NOMO-1 treated with DMSO at 0.1 percent for 48 hours (cell line): ENCODE measurements around the gene PRPF40A.

ENCODE experiments used
- DNase-seq: peaks from one replicate; lab custom pipeline; 2025; ENCODE audit not compliant: unreplicated experiment; lab: John Stamatoyannopoulos, UW

Gene PRPF40A

DNA sequence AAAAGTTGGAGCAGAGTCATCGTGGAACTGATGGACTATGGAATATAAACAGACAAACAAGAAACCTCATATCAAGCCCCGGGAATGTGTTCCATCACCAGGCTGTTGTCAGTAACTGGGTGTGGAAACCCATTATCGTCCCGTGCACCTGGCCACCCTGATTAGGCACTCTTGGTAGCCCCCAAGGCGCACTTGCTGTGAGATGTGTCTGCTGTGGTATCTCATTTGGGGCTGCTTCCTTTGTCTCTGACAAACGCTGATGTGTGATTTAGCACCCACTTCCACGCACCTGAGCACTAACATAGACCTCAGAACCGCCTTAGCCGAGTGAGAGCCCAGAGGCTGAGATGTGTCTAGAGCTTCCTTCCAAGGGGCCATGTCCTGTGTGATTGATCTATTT lies 96.3 kb downstream of the PRPF40A start:
- no peak for DNase-seq

DNA sequence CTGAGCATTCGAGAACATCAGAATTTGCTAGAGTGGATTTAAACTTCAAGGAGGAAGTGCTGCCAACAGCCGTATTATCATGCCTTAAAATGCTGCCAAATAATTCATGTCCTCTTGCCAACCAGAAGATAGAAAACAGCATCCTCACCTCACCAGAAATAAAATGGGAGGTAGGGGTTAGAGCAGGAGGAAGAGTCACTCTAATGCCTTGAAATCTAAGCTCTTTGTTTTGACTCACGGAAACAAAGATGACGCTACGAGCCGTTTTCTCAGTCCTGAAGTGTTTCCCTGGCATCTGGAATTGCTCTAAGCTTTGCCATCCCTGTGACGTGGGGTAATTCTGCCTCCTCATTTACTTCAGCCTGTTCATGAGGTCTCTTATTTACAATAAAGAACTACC lies 97.1 kb downstream of the PRPF40A start:
- DNase-seq, result no peak

DNA sequence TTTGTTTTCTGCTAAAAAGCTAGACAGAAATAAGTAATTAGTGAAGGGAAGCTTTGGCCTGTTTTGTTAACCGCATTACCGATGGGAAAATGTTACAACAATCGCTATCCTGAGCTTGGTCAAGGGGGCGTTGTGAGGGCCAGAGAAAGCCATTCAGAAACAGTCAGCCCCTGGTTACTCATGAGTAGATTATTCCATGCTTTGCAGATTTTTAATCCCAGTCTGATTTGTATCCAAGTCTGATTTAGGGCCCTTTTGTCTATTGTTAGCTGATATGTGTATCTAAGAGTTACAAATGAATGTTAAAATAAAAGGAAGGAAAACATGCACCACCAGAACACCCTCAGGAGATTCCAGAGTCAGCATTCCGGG lies 99.1 kb downstream of the PRPF40A start:
- DNase-seq, result no peak

DNA sequence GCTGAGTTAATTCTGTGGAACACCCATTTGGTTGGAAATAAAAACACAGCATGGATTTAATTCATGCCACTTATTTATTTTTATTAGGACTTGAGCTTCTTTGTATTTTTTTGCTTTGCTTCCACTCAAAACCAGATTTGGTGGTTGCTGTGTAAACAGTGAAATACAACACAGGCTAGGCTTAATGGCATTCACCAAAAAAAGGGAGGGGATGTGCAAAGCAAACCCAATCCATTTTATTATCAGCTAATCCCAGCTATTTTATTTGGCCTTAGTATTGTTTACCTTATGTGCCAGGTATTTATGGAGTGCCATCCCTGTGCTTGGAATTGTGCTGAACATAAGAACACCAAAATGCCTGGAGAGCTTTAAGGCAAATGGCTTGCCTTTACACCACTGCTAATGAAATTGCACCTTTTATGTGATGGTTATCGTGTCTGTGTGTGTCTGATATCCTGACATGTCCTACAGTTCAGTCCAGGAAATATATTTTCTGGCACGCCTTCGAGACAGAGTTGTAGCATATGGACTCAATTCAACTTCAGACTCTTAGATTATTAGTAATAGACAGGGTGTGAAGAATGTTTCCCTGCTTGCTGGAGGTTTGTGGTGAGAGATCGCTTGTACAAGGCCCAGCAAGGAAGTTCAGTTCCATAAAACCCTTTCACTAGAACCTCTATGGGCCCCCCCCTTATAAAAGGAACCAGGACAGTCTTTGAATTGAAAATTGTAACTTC lies 99.6 kb downstream of the PRPF40A start:
- DNase-seq, result no peak

DNA sequence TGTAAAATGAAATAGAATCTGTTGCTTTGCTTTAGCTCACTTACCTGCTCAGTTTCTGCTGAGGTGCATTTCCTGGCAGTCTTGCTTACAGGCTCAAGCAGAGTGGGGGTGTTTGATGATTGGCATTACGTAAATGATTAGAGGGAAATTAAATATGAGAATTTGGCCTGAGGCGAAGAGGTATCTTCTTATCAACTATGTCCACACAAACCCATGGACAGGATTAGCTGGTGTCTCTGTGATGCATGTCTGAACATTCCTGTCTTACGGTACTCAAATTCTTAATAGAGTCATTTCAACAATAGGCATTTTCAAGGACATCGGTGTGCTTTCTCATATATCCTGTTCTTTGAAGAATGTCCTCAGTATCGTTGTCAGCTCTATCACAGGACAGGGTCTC lies 102.1 kb downstream of the PRPF40A start:
- no peak for DNase-seq

DNA sequence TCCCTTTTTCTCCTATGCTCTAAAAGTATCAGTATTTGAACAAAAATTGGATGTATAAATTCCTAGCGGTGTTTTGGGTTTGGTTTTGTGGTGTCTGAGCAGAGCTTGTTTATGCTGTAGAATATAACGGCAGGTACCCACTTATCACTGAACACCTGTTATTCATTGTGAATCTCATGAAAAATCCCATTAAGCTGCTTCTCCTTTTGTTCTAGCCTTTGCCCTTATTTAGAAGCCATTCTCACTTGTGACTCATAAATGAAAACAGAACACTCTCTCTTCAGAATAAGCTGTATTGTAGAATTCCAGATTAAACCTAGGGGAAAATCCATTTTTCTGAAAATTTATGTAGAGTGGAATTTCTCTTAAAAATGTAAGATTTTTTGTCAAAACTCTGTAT lies 104.0 kb downstream of the PRPF40A start:
- peak; percentile 39 for DNase-seq

DNA sequence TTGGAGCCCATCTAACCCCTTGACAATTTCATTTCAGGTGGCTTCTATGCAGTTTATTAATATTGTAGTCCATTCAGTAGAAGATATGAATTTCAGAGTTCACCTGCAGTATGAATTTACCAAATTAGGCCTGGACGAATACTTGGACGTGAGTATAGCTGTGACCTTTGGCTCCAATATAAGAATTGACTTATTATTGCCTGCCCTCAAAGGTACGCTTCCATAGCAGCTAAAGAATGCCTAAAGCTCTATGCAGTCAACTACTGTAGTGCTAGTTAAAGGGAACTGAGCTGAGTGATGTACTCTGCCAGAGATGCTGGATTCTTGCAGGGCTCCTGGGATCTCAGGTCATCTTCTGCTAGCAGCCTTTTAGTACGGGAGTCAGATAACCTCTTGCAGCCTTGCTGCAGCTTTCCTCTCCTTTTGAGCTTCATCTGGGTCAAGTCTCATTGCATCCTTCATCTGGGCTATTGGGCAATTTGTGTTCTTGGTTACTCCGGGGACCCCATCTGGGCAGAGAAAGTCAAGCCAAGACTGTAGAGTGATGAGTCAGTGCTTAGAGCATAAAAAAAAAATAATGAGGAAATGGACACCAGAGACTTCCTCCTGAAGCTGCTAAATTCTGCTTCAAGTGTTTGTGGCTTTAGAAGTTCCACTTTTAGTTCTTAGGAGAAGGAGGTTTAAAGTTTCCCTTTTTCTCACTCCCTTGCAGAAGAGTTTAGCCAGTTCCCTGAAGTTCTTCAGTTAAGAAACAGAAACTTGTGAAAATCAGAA lies 105.6 kb downstream of the PRPF40A start:
- DNase-seq, result peak; percentile 99

DNA sequence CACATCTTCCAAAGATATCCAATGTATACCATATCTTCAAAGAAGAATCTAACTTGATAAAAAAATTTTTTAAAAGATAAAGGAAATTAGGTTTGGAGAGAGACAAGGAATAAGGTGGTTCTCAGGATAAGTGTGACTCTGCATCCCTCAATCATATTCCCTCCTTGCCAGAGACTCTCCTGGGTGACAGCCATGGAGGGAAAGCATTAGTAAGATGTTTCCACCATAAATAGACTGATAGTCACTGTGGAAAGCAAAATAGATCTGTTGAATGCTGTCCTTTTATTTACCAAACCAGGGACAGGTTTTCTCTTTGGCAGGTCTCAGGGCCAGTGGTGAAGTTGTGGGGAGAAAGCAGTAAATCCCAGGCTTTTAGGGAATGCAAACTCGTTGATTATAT lies 107.6 kb downstream of the PRPF40A start:
- no peak for DNase-seq

DNA sequence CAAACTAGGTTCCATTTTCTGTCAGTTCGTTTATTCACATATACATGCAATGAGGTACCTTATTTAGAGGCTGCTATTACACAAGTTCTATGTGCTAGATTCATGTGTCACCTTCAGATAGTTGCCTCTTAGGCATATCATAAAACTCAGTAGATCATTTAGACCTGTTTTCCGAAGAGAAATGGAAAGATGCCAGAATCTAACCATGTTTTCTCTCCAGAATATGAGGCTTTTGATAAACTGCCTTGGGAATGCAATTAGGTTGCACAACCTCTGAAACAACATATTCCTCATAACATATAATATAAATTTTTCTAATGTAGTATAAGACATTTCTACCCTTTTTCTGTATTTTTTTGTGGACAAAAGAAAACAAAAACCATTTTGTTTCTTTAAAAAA lies 108.1 kb downstream of the PRPF40A start:
- no peak for DNase-seq

DNA sequence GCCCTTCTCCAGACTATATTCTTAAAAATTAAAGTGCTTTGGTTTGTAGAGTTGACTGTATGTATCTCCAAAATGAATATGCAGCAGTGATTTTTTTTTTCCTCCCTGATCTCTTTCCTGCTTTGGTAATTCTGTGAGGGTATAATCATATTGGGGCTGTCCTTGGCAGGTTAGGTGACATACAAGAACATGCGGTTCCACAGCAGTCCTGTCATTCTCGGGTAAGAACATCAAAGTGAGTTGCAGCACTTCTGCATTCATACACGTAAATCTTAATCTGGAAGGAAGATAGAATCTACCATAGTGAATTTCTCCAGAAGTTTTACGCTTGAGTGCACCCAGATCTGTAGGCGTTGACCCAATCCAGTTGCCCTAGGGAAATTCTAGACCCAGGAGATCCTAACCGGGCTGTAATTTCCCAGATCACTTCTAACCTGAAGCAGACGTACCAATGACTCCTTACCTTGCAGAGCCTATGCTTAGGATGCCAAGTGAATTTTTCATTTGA lies 109.4 kb downstream of the PRPF40A start:
- DNase-seq, result no peak

DNA sequence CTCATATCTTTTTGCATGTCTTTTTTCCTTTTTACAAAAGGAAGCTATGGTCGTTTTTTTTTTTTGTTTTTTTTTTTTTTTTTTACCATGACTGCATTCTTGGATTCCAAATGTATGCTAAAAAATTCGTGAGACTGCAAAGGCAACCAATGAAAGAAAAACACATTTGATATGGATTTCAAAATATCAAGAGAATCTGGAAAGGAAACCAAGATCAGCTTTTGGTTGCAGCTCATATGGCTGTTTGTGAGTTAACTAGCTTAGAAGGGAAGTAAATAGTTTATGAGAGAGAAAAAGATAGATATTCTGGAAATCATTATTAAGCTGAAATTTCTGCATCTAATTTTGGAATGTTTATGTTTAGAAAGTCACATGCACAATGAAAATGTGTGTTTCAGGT lies 110.3 kb downstream of the PRPF40A start:
- no peak for DNase-seq

DNA sequence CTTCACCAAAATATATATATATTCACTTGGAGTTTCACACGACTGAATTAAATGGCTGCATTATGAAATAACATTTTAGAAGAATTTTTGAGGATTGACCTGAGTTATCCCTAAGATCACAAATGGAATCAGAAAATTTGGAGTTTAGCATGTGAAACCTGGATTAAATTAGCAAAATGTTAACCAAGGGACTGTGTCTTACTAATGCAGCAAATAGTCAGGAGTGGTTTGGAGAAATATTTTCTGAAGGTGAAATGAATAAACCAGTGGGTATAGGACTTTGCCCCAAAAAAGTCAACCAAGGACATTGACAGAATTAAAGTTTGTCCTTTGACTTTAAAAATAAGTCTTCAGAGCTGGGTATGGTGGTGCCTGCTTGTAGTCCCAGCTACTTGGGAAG lies 111.2 kb downstream of the PRPF40A start:
- no peak for DNase-seq

DNA sequence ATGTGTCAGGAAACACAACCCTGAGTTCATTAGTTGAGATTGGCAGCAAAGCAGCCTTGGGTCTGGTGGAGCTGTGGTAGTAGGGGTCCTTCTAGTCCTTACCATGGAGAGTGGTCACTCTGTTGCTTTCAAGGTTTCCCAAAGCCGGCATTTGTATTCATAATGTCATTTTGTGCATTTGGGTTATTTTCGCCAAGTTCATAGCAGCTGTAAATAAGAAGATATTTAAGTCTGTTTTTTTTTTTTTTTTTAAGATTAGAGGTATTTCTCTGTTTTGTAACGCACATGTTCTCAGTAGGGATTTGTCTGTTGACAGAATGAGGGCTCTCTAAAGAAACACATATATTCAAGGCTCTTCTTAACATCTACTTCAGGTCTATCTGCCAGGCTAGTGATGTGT lies 114.1 kb downstream of the PRPF40A start:
- no peak for DNase-seq

DNA sequence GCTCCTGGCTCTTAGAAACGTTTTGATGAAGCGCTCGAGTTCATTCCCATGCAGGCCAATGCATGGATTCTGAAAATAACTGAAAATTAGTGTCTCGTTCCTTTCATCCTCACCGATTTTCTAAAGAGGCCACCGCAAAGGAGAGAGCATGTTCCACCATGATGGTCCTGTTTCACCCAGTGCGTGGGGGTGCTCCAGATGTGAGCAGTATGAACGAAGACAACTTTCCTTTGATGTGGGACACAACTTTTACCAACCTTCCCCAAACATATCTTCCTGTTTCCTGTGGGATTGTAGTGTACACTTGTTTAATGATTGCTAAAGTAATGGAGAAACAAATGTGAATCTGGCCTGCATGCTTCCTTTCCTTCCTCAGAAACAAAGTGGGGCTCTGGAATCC lies 114.5 kb downstream of the PRPF40A start:
- no peak for DNase-seq
